ENCODE measurements around the gene ERI3. TPM values are rescaled to one million over a fixed set of nuclear protein-coding genes. Genes with fewer than 3 reads are reported as not detected.

ERI3 gene
- total and polyA plus RNA-seq, 9 of the 15 experiments (the other 6 are each of a cell fraction or from before 2014, with no cell fraction given): 47.8 to 93.4 (median 67.2) TPM

GRCh38 chr1:44227211-44227610 lies 127.8 kb downstream of the ERI3 start (continued):
- TF ChIP-seq YY1 (IDR thresholded peaks at IDR 0.05; ENCODE audit: borderline replicate concordance in 1 of 3, control insufficient read depth in 1 of 3, extremely low read depth in 1 of 3, insufficient read depth in 3 of 3, insufficient read length in 1 of 3, insufficient replicate concordance in 2 of 3, low read depth in 1 of 3, low read length in 2 of 3) (peak in 1 of 3 experiments; percentile 13), EP300 (IDR thresholded peaks at IDR 0.05; ENCODE audit: low read length) (peak; percentile 31; the same call in 1 of the 2 replicates), MAFK (IDR thresholded peaks at IDR 0.05; ENCODE audit: low read length) (peak; percentile 64), NFE2 (IDR thresholded peaks at IDR 0.05; ENCODE audit: low read depth) (peak; percentile 86), CXXC5 (CRISPR knock-in tag; IDR thresholded peaks at IDR 0.05) (peak; percentile 25; the same call in 1 of the 2 replicates), POU5F1 (IDR thresholded peaks at IDR 0.05; ENCODE audit: borderline replicate concordance, low read depth, low read length, partially characterized antibody) (no peak), DMBX1 (CRISPR knock-in tag; IDR thresholded peaks at IDR 0.05; ENCODE audit: borderline replicate concordance) (peak; percentile 58; the same call in 1 of the 2 replicates), EGR1 (conservative IDR thresholded peaks at IDR 0.05) (no peak), ZNF316 (IDR thresholded peaks at IDR 0.05) (peak; percentile 76), MTA3 (IDR thresholded peaks at IDR 0.05; ENCODE audit: borderline replicate concordance) (no peak), DPF2 (IDR thresholded peaks at IDR 0.05) (peak; percentile 54), PKNOX1 (IDR thresholded peaks at IDR 0.05) (no peak), JUND (IDR thresholded peaks at IDR 0.05; ENCODE audit: borderline replicate concordance, low read depth, low read length) (no peak; the same call in 1 of the 2 replicates), JUND (tag; IDR thresholded peaks at IDR 0.05; ENCODE audit: borderline replicate concordance, low read depth, low read length) (peak; percentile 27; the same call in 1 of the 3 replicates), TEAD1 (CRISPR knock-in tag; IDR thresholded peaks at IDR 0.05) (peak in 1 of 2 experiments; percentile 27; a peak in 1 of 4 replicates), CREB3L1 (IDR thresholded peaks at IDR 0.05; ENCODE audit: borderline replicate concordance, low read depth) (peak; percentile 79; the same call in 1 of the 2 replicates), MAFG (tag; conservative IDR thresholded peaks at IDR 0.05) (peak; percentile 73), SP1 (CRISPR knock-in tag; IDR thresholded peaks at IDR 0.05) (no peak), CEBPB (tag; IDR thresholded peaks at IDR 0.05) (peak; percentile 75)
